ENCODE results near the gene TRIP11. TPM values are rescaled to one million over a fixed set of nuclear protein-coding genes. Genes with fewer than 3 reads are reported as not detected.

TRIP11 gene
- total RNA-seq, 1 donor from 2014 or later = 47.7 TPM

GRCh38 chr14:92021523-92021922, 18.3 kb downstream of the TRIP11 start:
- DNase-seq (no peak), ATAC-seq (ENCODE audit: poor library complexity) (no peak)
- intact Hi-C loops (cut with DNase I) = no loop called here

- intact Hi-C loops (cut with DNase I) = no loop called here
- no peak for DNase-seq
- ATAC-seq (ENCODE audit: poor library complexity) = no peak
Observed at GRCh38 chr14:92014040-92014439, 25.8 kb downstream of the TRIP11 start.

GRCh38 chr14:92012121-92012748, 27.6 kb downstream of the TRIP11 start:
- intact Hi-C loops (cut with DNase I) = no loop called here
- ATAC-seq (ENCODE audit: poor library complexity) = no peak

GRCh38 chr14:92010644-92011043, 29.2 kb downstream of the TRIP11 start:
- intact Hi-C loops (cut with DNase I) = no loop called here
- DNase-seq (no peak), ATAC-seq (ENCODE audit: poor library complexity) (no peak)

More at GRCh38 chr14:92012121-92012748, 27.6 kb downstream of the TRIP11 start:
- DNase-seq = no peak

- intact Hi-C loops (cut with DNase I) = no loop called here
- no peak for DNase-seq
- no peak for ATAC-seq (ENCODE audit: poor library complexity)
Observed at GRCh38 chr14:92009604-92010003, 30.3 kb downstream of the TRIP11 start.

- intact Hi-C loops (cut with DNase I) = no loop called here
- DNase-seq (no peak), ATAC-seq (ENCODE audit: poor library complexity) (no peak)
Observed at GRCh38 chr14:92005019-92005418, 34.8 kb downstream of the TRIP11 start.

GRCh38 chr14:92004062-92004461, 35.8 kb downstream of the TRIP11 start:
- DNase-seq (no peak), ATAC-seq (ENCODE audit: poor library complexity) (no peak)
- intact Hi-C loops (cut with DNase I) = no loop called here

GRCh38 chr14:91998667-91999570, 40.9 kb downstream of the TRIP11 start:
- intact Hi-C loops (cut with DNase I) = no loop called here
- DNase-seq (no peak), ATAC-seq (ENCODE audit: poor library complexity) (no peak)

- intact Hi-C loops (cut with DNase I) = no loop called here
- DNase-seq (no peak), ATAC-seq (ENCODE audit: poor library complexity) (no peak)
Observed at GRCh38 chr14:91997492-91997891, 42.4 kb downstream of the TRIP11 start.

GRCh38 chr14:91996948-91997371, 42.9 kb downstream of the TRIP11 start:
- DNase-seq (no peak), ATAC-seq (ENCODE audit: poor library complexity) (peak; percentile 58)
- intact Hi-C loops (cut with DNase I) = no loop called here

- DNase-seq (no peak), ATAC-seq (ENCODE audit: poor library complexity) (no peak)
- intact Hi-C loops (cut with DNase I) = no loop called here
Observed at GRCh38 chr14:91987192-91987591, 52.7 kb downstream of the TRIP11 start.

- no peak for DNase-seq
- intact Hi-C loops (cut with DNase I) = no loop called here
- ATAC-seq (ENCODE audit: poor library complexity) = no peak
Observed at GRCh38 chr14:91985521-91986255, 54.2 kb downstream of the TRIP11 start.

- ATAC-seq (ENCODE audit: poor library complexity) (no peak), DNase-seq (no peak)
Observed at GRCh38 chr14:91985008-91985407, 54.9 kb downstream of the TRIP11 start.

GRCh38 chr14:91983588-91983987, 56.3 kb downstream of the TRIP11 start:
- intact Hi-C loops (cut with DNase I) = no loop called here
- ATAC-seq (ENCODE audit: poor library complexity) (no peak), DNase-seq (no peak)

More at GRCh38 chr14:91985008-91985407, 54.9 kb downstream of the TRIP11 start:
- intact Hi-C loops (cut with DNase I) = no loop called here

- intact Hi-C loops (cut with DNase I) = no loop called here
- ATAC-seq (ENCODE audit: poor library complexity) (peak; percentile 39), DNase-seq (no peak)
Observed at GRCh38 chr14:91980157-91980556, 59.7 kb downstream of the TRIP11 start.

GRCh38 chr14:91977884-91978283, 62.0 kb downstream of the TRIP11 start:
- ATAC-seq (ENCODE audit: poor library complexity) = peak; percentile 82
- intact Hi-C loops (cut with DNase I) = no loop called here
- no peak for DNase-seq

- intact Hi-C loops (cut with DNase I) = no loop called here
- ATAC-seq (ENCODE audit: poor library complexity) = no peak
- DNase-seq = no peak
Observed at GRCh38 chr14:91975763-91976162, 64.1 kb downstream of the TRIP11 start.

- DNase-seq (no peak), ATAC-seq (ENCODE audit: poor library complexity) (no peak)
- intact Hi-C loops (cut with DNase I) = no loop called here
Observed at GRCh38 chr14:91971188-91971778, 68.6 kb downstream of the TRIP11 start.

- DNase-seq (no peak), ATAC-seq (ENCODE audit: poor library complexity) (no peak)
- intact Hi-C loops (cut with DNase I) = no loop called here
Observed at GRCh38 chr14:91968280-91968679, 71.6 kb downstream of the TRIP11 start.
